ENCODE data around the gene TMEM8B. TPM values are rescaled to one million over a fixed set of nuclear protein-coding genes. Genes with fewer than 3 reads are reported as not detected.

The TMEM8B gene
- total RNA-seq, 1 experiment from 2014 or later = 9.3 TPM

- no peak overlapping the region for H3K56ac ChIP-seq (ENCODE audit: insufficient read length, low read depth, low read length)
- no peak overlapping the region for H3K23ac ChIP-seq (ENCODE audit: insufficient read length, low read depth, low read length)
- H2BK12ac ChIP-seq (ENCODE audit: insufficient read length, low read depth, low read length) = no peak overlapping the region
- H3K79me2 ChIP-seq (ENCODE audit: insufficient read depth, low read length) = no peaks in the 10 kb centered on the region
- H2BK120ac ChIP-seq (ENCODE audit: low read depth, low read length, poor library complexity, severe bottlenecking) = no peak overlapping the region
- no peaks in the 10 kb centered on the region for H3K27me3 ChIP-seq (ENCODE audit: insufficient read depth, low read length)
- H4K20me1 ChIP-seq (ENCODE audit: control insufficient read depth, insufficient read depth, insufficient read length) = no peaks in the 10 kb centered on the region
- no CpG with 5 or more reads among the region's 2 CpGs for WGBS (ENCODE audit: extremely low coverage, insufficient read length, low lambda C conversion rate)
- H2BK20ac ChIP-seq (ENCODE audit: low read depth, low read length, poor library complexity, severe bottlenecking) = no peak overlapping the region
- peaks cover 7 to 21% (median 11%) of the 10 kb centered on the region in 3 experiments for H3K36me3 Mint-ChIP-seq (ENCODE audit: insufficient read depth in 1 of 3, low read depth in 3 of 3)
- H2AFZ ChIP-seq (ENCODE audit: low read length) = no peak overlapping the region
- H2BK5ac ChIP-seq (ENCODE audit: insufficient read length, low read length) = no peak overlapping the region
- no peaks in the 10 kb centered on the region for H3K27me3 Mint-ChIP-seq (ENCODE audit: low read depth)
- peaks cover 2% of the 10 kb centered on the region in 2 experiments for H3K4me1 Mint-ChIP-seq
- no peaks in the 10 kb centered on the region for H3K9me3 ChIP-seq (ENCODE audit: control insufficient read depth, low read depth, low read length)
- H3K9ac ChIP-seq (ENCODE audit: extremely low read depth, insufficient read length, low read length) = no peak overlapping the region
- H3K4ac ChIP-seq (ENCODE audit: low read depth, low read length) = no peak overlapping the region
- no peak overlapping the region for H3T11ph ChIP-seq (ENCODE audit: low read length)
- H3K23me2 ChIP-seq (ENCODE audit: insufficient read length, low read depth, low read length, poor library complexity, severe bottlenecking) = no peaks in the 10 kb centered on the region
- no peak overlapping the region for H3K27ac ChIP-seq (ENCODE audit: insufficient read length, low read depth, low read length)
- TF ChIP-seq CTCF (conservative IDR thresholded peaks at IDR 0.05) = no peak
- no peak overlapping the region for H3K4me2 ChIP-seq (ENCODE audit: insufficient read depth, insufficient read length, low read length)
- H3K14ac ChIP-seq (ENCODE audit: insufficient read depth, low read length) = no peak overlapping the region
- H3K4me3 Mint-ChIP-seq = no peak overlapping the region
- no peak overlapping the region for H2BK15ac ChIP-seq (ENCODE audit: low read depth, low read length)
- H3K27ac Mint-ChIP-seq = no peak overlapping the region
- no peak overlapping the region for H4K91ac ChIP-seq (ENCODE audit: insufficient read length, low read depth, low read length)
- H3K18ac ChIP-seq (ENCODE audit: insufficient read length, low read depth, low read length) = no peak overlapping the region
- H2AK5ac ChIP-seq (ENCODE audit: insufficient read length, low read length) = no peak overlapping the region
- no peaks in the 10 kb centered on the region for H3K9me3 Mint-ChIP-seq
- DNase-seq = no peak
- no peak overlapping the region for H4K8ac ChIP-seq (replicated peaks; ENCODE audit: insufficient read length, low read depth, low read length)
- no peaks in the 10 kb centered on the region for H3K79me1 ChIP-seq (ENCODE audit: insufficient read depth, low read depth, low read length, poor library complexity, severe bottlenecking)
- no peak overlapping the region for H4K5ac ChIP-seq (ENCODE audit: insufficient read length, low read depth, low read length)
- H3K4me1 ChIP-seq (ENCODE audit: insufficient read depth, low read length) = no peaks in the 10 kb centered on the region
Measured at GRCh38 chr9:35781066-35781465, 48.0 kb upstream of the TMEM8B start.
